SHP77 (cell line): ENCODE results near the gene NAV2.
"Not testable (repeated sequence)": the region's sequence is repeated elsewhere in the genome, so short reads cannot be mapped to it uniquely, and the experiment has no call there.

Experiments
- DNase-seq, 2 experiments: peaks; one replicate each; lab custom pipeline; 2025; lab: John Stamatoyannopoulos, UW

The NAV2 gene

DNA sequence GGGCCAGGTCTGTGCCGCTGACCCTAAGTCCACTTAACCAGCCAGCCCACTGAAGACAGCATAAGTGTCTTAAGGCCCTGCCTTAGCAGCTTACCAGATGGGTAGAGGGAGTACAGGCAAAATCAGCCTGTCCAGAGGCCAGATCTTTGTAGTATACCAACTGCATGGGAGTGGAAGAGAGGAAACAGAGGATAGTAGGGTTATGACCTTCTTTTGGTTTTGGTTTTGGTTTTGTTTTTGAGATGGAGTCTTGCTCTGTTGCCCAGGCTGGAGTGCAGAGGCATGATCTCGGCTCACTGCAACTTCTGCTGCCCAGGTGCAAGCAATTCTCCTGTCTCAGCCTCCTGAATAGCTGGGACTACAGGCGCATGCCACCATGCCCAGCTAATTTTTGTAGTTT lies 371.2 kb downstream of the NAV2 start:
- not testable (repeated sequence) for DNase-seq

DNA sequence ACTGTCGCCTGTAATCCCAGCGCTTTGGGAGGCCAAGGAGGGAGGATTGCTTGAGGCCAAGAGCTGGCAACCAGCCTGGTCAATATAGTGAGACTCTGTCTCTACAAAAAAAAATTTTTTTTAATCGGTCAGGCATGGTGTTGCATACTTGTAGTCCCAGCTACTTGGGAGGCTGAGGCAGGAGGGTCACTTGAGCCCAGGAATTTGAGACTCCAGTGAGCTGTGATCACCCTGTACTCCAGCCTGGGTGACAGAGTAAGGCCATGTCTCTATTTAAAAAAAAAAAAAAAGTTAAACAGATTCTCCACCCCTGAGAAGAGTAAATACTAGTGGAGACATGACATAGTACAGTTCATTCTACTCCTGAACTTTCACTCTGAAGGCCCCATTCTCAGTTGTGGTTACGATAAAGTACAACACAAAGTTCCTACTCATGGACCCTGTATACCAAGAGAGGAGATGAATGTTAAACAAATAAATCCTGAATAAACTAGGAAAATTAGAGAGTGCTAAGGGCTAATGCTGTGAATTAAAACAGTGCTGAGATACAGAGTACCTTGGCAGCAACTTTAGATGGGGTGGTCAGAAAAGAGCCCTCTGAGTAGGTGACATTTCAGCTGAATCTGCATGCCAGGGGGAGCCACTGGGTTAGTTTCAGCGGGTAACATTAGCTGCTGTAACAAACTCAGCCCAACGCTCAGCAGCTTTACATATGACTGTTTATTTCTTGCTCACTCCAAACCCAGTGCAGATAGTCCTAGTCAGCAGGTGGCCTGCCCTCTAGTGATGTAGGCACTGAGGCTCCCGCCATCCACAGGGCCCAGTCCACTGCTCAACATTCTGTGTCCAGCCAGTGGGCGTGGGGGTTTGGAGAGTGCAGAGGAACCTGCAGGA lies 372.5 kb downstream of the NAV2 start:
- no peak for DNase-seq

DNA sequence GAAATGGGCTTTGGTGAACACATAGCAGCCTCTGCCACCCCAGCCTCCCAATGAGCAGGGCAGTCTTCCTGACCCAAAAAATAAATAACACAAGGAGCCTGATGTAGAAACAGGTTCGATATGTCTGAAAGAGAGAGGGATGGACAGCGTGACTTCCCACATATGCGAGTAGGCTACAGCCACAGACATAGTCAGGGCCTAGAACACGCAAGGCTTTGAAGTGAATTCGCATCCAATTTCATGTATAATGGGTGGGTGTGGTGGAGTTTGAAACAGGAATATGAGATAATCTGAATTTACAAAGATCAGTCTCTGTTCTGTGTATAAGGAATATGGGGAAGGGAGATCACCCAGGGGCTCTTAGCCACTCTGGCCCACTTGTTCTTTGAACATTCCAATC lies 373.3 kb downstream of the NAV2 start:
- DNase-seq = no peak

DNA sequence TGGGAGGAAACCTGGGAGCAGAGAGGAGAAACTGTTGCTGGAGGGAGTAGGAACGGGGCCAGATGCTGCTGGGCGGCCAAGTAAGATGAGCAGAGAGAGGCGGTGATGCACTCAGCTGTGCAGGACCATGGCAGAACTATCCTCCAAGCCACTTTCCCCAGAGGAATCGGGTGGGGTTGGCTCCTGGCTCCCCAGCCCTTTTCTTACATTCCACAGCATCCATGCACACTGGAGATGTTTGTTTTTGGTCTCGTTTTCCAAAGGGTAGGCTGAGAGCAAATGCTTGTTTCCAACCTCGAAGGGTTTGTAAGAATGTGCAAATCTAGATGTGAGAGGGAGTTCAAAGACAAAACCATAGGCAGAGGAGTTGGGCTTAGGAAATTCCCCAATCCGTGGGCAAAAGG lies 374.5 kb downstream of the NAV2 start:
- DNase-seq = no peak

DNA sequence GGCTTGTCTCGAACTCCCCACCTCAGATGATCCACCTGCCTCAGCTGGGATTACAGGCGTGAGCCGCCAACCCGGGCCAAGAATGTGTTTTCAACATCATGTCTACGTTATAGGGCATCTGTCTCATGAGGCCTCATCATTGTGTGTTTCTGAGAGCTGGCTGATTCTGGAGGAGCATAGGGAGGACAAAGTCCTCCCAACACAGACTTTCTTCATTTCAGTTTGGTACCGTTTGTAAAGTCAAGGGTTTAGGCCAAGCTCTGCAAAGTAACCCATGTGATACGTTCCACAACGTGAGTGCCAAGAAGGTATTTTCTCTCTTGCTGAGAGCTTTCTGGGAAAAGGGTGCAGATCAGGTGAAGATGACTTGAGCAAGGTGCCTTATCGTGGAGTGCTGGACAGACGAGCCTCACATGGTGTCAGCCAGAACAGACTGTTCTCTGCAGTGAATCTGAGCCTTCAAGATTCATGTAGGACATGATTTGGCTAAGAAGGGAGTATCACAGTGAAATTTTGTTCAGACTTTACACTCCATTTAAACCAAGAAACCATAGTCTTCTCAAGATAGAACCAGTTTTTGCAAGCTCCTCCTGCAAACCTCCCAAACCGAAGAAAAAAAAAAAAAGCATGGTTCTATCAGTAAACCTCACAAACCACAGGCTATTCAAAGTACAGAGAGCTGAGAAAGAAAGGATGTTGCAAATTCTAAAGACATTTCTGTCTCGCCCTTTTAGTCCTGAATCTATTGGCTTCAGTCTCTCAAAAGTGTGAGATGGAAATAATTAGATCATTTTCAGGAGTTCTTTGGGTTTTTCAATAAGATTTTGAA lies 376.0 kb downstream of the NAV2 start:
- no peak for DNase-seq

DNA sequence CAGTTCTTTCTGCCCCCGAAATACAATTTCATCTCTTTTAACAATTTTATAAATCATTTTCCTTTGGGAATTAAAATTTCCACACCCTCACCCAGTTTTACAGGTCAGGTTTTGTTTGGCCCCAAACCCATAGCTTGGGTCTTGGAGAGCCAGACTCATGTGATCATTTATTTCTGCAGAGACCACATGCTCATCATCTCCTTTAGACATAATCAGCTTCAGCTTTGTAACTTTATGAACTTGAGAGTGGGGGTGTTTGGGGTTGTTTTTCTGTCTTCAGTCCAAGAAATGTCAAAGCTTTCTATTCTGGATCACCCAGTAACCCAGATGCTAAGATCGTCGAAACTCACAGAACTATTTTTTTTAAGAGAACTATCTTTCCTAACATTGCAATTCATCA lies 376.7 kb downstream of the NAV2 start:
- no peak for DNase-seq

DNA sequence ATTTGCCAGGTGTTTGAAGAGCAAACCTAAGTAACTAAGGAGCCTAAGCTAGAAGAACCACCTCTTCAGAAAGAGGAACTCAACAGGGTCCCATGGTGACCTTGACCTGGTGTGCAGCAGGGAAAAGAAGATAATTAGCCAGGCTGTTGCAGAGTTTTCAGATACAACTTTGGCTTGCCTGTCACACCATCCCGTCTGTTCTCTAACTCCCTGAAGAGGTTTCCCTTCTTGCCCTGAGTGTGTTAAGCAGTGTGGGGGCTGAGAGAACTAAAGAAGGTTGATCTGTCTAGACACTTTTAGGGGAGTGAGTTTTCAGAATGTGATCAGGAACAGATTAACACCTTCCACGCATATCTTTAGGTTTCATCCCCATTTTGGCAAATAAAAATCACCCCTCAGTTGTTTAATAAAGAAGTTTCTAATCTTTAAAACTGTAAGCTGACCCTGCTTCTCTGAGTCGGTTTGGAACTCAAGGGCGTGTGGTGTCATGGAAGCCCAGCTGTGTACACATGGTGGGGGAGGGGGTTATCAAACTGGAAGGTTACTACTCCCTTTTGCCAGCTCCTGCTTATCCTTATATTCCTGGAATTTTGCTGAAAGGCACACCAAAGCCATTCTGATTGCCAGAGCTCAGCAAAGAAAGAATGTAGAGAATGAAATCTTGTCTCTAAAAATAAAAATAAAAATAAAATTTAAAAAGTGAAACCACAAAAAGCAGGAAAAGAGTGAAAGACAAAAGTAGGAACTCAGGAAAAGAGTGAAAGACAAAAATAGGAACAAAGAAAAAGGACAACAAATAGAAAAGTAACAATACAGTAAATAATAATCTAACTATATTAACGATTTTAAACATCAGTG lies 377.4 kb downstream of the NAV2 start:
- DNase-seq = peak; percentile 34 to 71

DNA sequence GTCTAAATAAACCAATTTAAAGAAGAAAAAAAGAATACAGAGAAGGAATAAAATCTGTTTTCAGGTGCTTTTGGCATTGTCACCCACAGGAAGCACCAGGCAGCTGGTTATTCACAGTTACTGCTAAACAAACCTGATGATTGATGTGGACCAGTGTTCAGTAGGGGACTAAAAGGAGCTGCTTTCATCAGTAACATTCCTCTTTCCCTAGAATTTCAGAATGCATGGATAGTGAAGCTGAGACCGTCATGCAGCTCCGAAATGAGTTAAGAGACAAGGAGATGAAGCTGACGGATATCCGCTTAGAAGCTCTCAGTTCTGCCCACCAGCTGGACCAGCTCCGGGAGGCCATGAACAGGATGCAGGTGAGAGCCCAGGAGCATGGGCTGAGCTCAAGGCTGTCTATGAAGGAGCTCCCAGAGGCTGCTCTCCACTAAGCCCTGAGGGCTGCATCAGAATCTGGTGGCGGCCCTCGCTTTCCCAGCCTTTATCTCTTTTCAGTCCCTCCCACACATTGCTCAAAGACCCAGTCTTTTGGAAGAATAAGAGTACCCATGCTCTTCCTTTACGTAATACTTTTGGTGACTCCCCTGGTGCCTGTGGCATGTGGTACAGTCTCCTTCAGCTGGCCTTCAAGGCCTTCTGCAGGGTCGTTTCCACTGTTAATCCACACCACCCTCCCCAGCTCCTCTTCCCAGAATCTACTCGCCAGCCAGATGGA lies 378.2 kb downstream of the NAV2 start:
- DNase-seq = peak in 1 of 2 experiments; percentile 6

DNA sequence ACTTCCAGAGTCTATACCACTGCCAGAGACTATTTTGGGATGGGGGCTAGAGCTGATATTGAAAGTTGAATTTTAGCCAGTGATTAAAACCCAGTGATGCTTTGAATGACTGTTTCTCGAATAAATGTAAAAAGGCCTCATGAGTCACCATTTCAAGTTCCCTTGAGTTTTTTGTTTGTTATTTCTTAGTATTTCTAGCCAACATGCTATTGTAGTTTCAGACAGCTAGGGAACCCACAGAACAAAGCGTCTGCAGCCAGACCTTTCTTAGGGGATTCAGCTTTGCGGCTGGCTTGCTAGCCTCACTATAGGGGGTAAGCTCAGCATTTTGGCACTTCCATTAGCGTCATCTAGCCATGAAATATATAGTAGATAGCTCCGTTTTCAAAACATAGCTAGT lies 381.1 kb downstream of the NAV2 start:
- no peak for DNase-seq

DNA sequence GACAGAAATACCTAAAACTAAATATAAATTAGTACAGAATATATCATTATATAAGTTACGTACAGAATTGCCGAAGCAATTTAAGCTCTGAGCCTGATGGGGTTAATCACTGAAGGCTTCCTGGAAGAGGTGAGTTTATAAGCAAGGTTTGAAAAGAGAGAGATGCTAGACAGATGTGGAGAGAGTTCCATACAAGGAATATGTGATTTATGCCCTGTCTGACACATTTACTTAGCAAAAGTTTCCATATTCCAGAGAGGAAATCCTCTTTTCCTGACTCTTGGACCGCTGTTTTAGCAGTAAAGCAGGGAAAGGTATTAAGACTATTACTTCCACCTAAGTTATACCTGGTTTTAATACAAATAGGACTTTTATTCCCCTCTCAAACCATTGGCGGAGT lies 382.6 kb downstream of the NAV2 start:
- no peak for DNase-seq

DNA sequence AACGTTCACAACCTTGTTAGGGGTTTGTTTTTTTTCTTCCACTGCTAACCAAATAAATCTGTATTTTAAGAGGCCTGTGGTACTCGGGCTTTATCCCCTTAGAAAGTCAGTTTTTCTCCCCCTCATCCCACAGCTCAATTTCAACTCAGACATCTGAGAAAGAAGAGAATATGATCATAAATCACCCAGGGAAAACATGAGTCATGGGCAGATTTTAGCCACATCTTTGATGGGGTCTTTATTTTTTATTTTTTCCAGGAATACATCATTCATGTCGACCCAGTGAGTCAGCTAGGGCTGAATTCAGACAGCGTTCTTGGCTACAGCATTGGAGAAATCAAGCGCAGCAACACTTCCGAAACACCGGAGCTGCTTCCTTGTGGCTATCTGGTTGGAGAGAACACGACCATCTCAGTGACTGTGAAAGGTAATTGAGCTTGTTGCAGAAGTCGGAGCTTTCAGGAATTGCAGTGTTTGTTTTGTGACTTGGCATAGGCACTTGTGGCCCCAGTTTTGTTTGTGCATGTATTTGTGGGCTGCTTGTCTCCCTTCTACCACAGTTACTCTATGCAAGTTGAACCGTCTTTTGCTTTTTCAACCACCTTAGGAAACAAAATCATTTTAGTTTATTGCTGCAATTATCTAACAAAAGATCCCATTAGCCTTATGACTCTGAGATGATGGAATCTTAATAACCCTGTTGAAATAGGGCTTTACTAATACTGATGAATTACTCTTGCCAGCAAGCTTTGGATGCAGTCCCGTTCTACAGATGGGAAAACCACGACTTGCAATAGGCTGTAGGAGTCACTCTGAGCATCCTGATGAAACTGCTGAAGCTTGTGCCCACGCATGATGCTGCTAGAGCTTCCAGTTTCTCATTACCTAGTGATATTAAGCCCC lies 384.9 kb downstream of the NAV2 start:
- peak in 1 of 2 experiments; percentile 5 for DNase-seq

DNA sequence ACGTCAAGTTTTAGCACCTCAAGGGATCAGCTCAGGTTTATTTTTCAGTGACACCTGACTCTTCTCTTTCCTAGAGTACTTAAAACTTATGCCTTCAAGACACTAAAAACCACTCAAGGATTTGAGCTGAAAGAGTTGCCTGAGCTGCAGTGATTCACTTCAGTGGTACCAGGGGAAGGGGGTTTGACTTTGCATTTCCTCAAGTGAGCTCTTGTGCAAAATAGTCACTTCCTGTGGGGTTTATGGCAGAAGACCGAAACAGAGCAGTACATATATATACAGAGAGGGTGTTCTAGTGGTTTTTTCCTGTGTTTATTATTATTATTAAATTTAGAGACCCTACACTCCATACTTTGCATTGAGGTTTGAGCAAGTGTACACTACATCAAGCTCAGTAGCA lies 386.9 kb downstream of the NAV2 start:
- DNase-seq = no peak

DNA sequence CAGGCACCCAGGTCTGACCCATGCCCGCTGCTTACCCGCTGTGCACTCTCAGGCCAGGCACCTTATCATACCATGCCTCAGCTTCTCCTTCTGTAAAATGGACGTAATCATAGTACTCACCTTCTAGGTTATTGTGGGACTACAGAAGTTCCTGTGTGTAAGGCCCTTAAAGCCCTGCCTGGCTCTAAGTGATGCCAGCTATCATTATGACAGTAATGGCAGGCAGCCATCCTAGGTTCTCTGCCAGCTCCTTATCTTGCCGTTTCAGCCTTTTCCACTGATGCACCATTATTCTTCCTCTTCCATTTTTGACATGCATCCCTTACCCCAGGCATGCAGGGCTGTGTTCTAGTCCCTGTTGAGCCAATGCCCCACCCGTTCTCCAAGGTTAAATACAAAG lies 389.8 kb downstream of the NAV2 start:
- no peak for DNase-seq

DNA sequence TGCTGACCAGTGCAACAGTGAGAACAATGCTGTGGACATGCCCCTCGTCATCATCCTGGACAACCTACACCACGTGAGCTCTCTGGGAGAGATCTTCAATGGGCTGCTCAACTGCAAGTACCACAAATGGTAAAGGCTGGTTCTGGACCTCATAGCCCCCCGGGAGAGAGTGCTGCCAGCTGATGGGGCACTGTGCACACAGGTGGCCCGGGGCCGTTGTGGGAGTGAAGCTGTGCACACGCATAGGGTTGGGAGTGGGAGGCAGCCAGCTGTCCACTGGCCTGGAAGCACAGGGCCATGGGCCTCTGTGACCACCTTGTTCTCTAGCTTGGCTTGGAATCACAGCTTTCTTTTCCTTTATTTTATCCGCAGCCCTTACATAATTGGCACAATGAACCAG lies 390.6 kb downstream of the NAV2 start:
- no peak for DNase-seq

DNA sequence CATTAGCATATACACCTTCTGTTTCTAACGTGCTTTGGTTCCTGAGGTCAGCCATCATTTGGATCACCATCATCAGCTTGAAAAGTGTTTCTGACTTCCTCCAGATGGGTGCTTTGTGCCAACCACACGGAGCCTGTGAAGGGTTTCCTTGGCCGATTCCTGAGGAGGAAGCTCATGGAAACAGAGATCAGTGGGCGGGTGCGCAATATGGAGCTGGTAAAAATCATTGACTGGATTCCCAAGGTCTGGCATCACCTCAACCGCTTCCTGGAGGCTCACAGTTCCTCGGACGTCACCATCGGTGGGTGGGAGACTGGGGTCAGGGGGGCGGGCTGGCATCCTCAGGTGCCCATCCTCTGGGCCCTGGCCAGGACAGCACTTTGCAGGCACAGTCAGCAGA lies 392.8 kb downstream of the NAV2 start:
- no peak for DNase-seq

DNA sequence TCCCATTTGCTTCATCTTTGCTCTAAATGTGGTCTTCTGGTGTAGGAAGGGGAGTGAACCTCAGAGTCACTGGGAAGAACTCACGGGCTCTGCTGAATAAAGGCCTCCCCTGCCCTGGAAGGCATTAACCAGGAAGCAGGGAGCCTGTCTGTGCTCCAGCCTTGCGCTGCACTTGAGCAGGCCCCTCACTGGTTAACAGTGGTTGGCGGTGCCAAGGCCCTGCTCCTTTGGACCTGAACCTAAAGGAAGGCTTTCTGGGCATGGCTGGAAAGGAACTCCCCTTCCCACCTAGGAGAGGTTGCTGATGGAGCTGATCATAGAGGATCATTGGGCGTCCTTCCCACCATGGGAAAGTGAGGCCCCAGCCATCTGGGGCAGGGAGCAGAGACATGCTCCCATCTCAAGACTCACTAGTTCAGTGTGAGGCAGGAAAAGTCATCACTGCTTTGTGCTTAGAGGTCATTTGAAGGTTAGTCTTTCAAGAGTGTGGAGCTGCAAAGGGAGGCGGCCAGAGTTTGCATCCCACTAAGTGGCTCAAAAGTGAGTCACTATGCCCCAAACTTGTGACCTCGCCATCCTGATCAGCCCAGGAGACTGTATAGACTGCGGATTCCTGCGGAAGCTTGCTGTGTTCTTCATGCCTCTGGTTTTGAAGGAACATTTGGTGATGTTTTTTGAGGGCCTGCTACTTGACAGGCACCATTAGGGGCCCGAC lies 397.3 kb downstream of the NAV2 start:
- no peak for DNase-seq

DNA sequence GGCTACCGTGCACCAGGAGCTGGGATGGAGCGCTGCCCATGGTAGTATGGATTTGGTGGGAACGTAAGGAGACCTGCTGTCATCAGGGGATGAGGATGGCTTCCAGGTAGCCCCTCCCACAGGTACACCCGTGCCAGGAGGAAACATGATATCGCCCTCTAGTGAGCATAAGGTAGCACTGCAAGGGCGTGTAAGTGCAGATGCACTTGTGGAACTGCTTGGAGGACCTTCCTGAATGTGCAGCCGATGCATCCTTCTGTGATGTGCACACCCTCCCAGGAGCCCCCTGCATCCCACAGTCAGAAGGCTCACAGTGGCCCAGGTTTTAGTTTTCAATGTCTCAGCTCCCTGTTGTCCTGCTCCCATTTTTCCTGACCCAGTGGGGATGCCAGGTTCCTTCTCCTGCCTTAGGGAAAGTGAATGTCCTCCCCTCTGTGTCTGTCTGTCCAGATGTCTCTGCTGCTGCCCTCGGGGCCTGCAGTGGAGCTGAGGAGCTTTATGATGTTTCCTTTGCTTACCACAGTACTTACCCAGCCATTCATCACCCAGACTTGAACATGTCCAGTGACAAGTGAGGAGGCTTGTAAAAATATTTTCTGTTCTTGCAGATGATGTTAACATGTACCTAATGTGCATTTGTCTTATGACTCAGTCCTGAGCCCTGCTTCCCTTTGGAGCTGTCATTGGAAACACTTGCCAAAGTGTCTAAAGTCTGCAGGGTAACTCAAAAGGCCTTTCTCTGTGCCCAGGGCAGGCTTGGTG lies 398.5 kb downstream of the NAV2 start:
- DNase-seq = peak in 1 of 2 experiments; percentile 27

DNA sequence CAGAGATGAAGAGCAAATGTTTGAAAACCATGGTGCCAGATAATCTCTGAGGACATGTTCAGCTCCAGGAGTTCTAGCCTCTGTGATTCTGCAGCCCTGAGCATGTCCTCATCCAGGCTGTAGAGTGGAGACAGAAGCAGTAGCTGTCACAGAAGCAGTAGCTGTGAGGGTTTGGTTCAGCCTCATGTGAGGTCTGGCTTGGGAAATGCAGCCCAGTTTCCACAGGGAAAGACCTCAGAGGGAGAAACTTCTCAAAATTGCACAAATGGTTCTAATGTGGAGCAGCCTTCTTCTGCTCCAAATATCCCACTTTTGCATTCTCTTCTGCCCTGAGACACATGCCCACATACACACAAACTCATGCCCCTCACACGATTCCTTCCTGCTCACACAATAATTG lies 399.2 kb downstream of the NAV2 start:
- DNase-seq = no peak
